ENCODE data around the gene SMIM36. TPM values are rescaled to one million over a fixed set of nuclear protein-coding genes. Genes with fewer than 3 reads are reported as not detected.

The SMIM36 gene
- total and polyA plus RNA-seq, 2 of the 8 experiments (the other 6 are each of a cell fraction or from before 2014, with no cell fraction given): not detected

- H4K20me1 ChIP-seq (replicated peaks in 1 of 2; ENCODE audit: control insufficient read depth in 1 of 2, insufficient read depth in 2 of 2, low read length in 2 of 2): no peaks in the 10 kb centered on the region
- no peak overlapping the region for H2BK120ac ChIP-seq (replicated peaks; ENCODE audit: low read depth, low read length)
- no peaks in the 10 kb centered on the region for H3K79me2 ChIP-seq (ENCODE audit: control insufficient read depth in 1 of 2, insufficient read depth in 2 of 2, low read length in 2 of 2)
- H3K14ac ChIP-seq (ENCODE audit: insufficient read length): no peak overlapping the region
- no peak overlapping the region for H3K27ac ChIP-seq (ENCODE audit: low read depth, low read length)
- H2BK12ac ChIP-seq (ENCODE audit: low read depth, low read length): no peak overlapping the region
- H3K4me3 ChIP-seq (ENCODE audit: extremely low read depth in 1 of 4, insufficient read depth in 2 of 4, low read depth in 3 of 4, low read length in 4 of 4): no peak overlapping the region
- H2BK20ac ChIP-seq (ENCODE audit: low read length): no peak overlapping the region
- no peak overlapping the region for H4K91ac ChIP-seq (replicated peaks; ENCODE audit: insufficient read length, low read length)
- no peak overlapping the region for H2BK15ac ChIP-seq (ENCODE audit: low read length)
- no peak overlapping the region for H2AFZ ChIP-seq (ENCODE audit: low read length)
- DNase-seq (ENCODE audit: low read depth in 1 of 2, low spot score in 2 of 2) (peak; percentile 36 to 89), FAIRE-seq (peak; percentile 24)
- peaks cover 0 to 4% (median 2%) of the 10 kb centered on the region in 4 experiments; a peak in 2 of 7 replicates for H3K4me1 ChIP-seq (replicated peaks in 1 of 4; ENCODE audit: control insufficient read depth in 3 of 4, insufficient read depth in 4 of 4, low read length in 3 of 4)
- no peak overlapping the region for H3K23ac ChIP-seq (ENCODE audit: insufficient read length)
- no peaks in the 10 kb centered on the region for H3K79me1 ChIP-seq (ENCODE audit: low read depth, low read length)
- no peak overlapping the region for H3K18ac ChIP-seq (ENCODE audit: extremely low read depth, low read length)
- no peak overlapping the region for H3K4ac ChIP-seq (replicated peaks; ENCODE audit: insufficient read length, low read depth, low read length)
- no peak overlapping the region for H4K8ac ChIP-seq (ENCODE audit: extremely low read depth, insufficient read depth, low read length)
- no peaks in the 10 kb centered on the region for H3K23me2 ChIP-seq (ENCODE audit: low read depth, low read length)
- no peak overlapping the region for H2BK5ac ChIP-seq (ENCODE audit: low read depth, low read length)
- H3K56ac ChIP-seq (replicated peaks; ENCODE audit: insufficient read length, low read depth, low read length): no peak overlapping the region
- H2AK5ac ChIP-seq (ENCODE audit: low read depth, low read length): no peak overlapping the region
- H3K36me3 ChIP-seq (ENCODE audit: control insufficient read depth in 2 of 4, insufficient read depth in 4 of 4, low read length in 3 of 4): no peaks in the 10 kb centered on the region
- ChIA-PET CTCF (ENCODE audit: partially characterized antibody) (interaction anchor here (0.6 to 4.3 kb wide), 40 partner anchors 10 to 359 kb away, joined by 3 to 40 read pairs (median 3); no protein-coding TSS in a partner anchor), POLR2A (ENCODE audit: partially characterized antibody) (no interaction called here)
- no peak overlapping the region for H3K4me2 ChIP-seq (ENCODE audit: insufficient read depth in 1 of 2, low read depth in 2 of 2, low read length in 2 of 2)
- H3K9ac ChIP-seq (replicated peaks in 1 of 4; ENCODE audit: extremely low read depth in 1 of 4, low read depth in 3 of 4, low read length in 3 of 4): no peak overlapping the region
- H3K27me3 ChIP-seq (replicated peaks in 1 of 4; ENCODE audit: control insufficient read depth in 3 of 4, extremely low read depth in 1 of 4, insufficient read depth in 3 of 4, low read length in 3 of 4): no peaks in the 10 kb centered on the region
- no peaks in the 10 kb centered on the region for H3K9me3 ChIP-seq (ENCODE audit: insufficient read depth in 2 of 2, low read depth in 1 of 2, low read length in 1 of 2)
- 48% methylated on average over 5 of the region's 5 CpGs; no CpG with 5 or more reads in 1 of the 2 experiments for WGBS, 2 experiments (ENCODE audit: extremely low coverage in 1 of 2, insufficient coverage in 1 of 2, insufficient read length in 1 of 2, insufficient replicate concordance in 2 of 2, low coverage in 1 of 2, low lambda C conversion rate in 2 of 2, missing lambda C conversion rate in 1 of 2)
- no peak overlapping the region for H4K5ac ChIP-seq (ENCODE audit: insufficient read length, low read depth, low read length)
- TF ChIP-seq KDM4A (IDR thresholded peaks at IDR 0.05; ENCODE audit: low read depth, low read length, severe bottlenecking): no peak
- TF ChIP-seq CEBPB (IDR thresholded peaks at IDR 0.05; ENCODE audit: low read depth, low read length): no peak
- TF ChIP-seq CREB1 (IDR thresholded peaks at IDR 0.05): no peak
- TF ChIP-seq, protein P1, sequence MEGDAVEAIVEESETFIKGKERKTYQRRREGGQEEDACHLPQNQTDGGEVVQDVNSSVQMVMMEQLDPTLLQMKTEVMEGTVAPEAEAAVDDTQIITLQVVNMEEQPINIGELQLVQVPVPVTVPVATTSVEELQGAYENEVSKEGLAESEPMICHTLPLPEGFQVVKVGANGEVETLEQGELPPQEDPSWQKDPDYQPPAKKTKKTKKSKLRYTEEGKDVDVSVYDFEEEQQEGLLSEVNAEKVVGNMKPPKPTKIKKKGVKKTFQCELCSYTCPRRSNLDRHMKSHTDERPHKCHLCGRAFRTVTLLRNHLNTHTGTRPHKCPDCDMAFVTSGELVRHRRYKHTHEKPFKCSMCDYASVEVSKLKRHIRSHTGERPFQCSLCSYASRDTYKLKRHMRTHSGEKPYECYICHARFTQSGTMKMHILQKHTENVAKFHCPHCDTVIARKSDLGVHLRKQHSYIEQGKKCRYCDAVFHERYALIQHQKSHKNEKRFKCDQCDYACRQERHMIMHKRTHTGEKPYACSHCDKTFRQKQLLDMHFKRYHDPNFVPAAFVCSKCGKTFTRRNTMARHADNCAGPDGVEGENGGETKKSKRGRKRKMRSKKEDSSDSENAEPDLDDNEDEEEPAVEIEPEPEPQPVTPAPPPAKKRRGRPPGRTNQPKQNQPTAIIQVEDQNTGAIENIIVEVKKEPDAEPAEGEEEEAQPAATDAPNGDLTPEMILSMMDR (IDR thresholded peaks at IDR 0.05; ENCODE audit: control extremely low read depth in 1 of 3, insufficient read depth in 1 of 3, low read depth in 1 of 3, low read length in 3 of 3): peak in 2 of 3 experiments; percentile 72 to 79; a peak in 3 of 4 replicates
- TF ChIP-seq EP300 (IDR thresholded peaks at IDR 0.05; ENCODE audit: borderline replicate concordance in 1 of 2, low read depth in 2 of 2, low read length in 2 of 2): no peak
- no peak for TF ChIP-seq TAF7 (optimal IDR thresholded peaks at IDR 0.05; ENCODE audit: borderline replicate concordance, low read depth, low read length)
- no peak for TF ChIP-seq KDM1A (IDR thresholded peaks at IDR 0.05; ENCODE audit: borderline replicate concordance, low read length)
- no peak for TF ChIP-seq CBX8 (IDR thresholded peaks at IDR 0.05; ENCODE audit: borderline replicate concordance, low read depth, low read length)
- no peak for TF ChIP-seq SP2 (IDR thresholded peaks at IDR 0.05; ENCODE audit: low read length)
- no peak for TF ChIP-seq POLR2AphosphoS5 (IDR thresholded peaks at IDR 0.05; ENCODE audit: low read depth, low read length)
- TF ChIP-seq SP4 (IDR thresholded peaks at IDR 0.05; ENCODE audit: low read length): no peak
Observed at GRCh38 chr17:55513885-55514590, 2.8 kb upstream of the SMIM36 start.

Measured in H1 (cell line).